ENCODE results near the gene ACOT11.

- TF ChIP-seq KAT8 (IDR thresholded peaks at IDR 0.05; ENCODE audit: low read depth) (no peak), IRF1 (CRISPR knock-in tag; IDR thresholded peaks at IDR 0.05; ENCODE audit: borderline replicate concordance) (no peak), MED1 (CRISPR knock-in tag; IDR thresholded peaks at IDR 0.05; ENCODE audit: borderline replicate concordance) (no peak), MEIS2 (IDR thresholded peaks at IDR 0.05; ENCODE audit: partially characterized antibody) (no peak), STAG1 (CRISPR knock-in tag; IDR thresholded peaks at IDR 0.05; ENCODE audit: borderline replicate concordance) (no peak)
Measured at GRCh38 chr1:54557671-54558355, 9.8 kb downstream of the ACOT11 start.
